ENCODE data around the gene ACTN4.

- no peak for TF ChIP-seq POLR2A (IDR thresholded peaks at IDR 0.05; ENCODE audit: low read depth, low read length)
- no peak for TF ChIP-seq FOS (IDR thresholded peaks at IDR 0.05; ENCODE audit: low read depth, low read length)
These were observed 79.4 kb downstream of the ACTN4 start for GRCh38 chr19:38726761-38727301.

All from IMR-90 (cell line).